GM18499 (cell line): ENCODE results near the gene CDC42EP5.
"Not testable (repeated sequence)": the region's sequence is repeated elsewhere in the genome, so short reads cannot be mapped to it uniquely, and the experiment has no call there.

Source experiments
- ATAC-seq: cut with Tn5 transposase; IDR thresholded peaks from one replicate; pipeline ENCODE4 v1.9.1; 2021; ENCODE audit warnings: moderate number of reproducible peaks; ENCODE audit not compliant: insufficient read depth, unreplicated experiment

Gene CDC42EP5

DNA sequence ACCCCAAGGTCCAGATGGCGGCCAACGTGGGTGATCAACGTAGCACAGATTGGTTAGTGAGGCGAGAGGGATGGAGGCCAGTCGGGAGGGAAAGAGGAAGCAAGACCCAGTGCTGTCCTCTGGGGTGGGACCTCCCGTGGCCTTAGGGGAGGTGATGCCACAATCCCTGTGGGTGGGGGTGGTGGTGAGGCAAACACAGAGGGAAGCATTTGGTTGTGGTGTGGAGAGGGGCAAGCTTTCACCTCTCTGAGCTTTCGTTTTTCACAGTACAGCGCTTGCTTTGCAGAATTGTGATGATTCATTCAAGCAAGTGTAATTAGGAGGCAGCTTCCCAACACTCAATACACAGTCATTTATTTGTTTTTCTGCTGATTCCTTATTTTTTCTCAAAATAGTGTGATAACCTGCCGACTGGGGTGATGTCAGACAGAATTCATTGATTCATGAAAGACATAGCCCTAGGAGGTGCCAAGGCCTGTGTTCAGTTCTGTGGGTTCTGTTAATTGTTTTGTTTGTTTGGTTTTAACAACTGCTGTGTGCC, 21.7 kb downstream of the CDC42EP5 start:
- no peak for ATAC-seq

DNA sequence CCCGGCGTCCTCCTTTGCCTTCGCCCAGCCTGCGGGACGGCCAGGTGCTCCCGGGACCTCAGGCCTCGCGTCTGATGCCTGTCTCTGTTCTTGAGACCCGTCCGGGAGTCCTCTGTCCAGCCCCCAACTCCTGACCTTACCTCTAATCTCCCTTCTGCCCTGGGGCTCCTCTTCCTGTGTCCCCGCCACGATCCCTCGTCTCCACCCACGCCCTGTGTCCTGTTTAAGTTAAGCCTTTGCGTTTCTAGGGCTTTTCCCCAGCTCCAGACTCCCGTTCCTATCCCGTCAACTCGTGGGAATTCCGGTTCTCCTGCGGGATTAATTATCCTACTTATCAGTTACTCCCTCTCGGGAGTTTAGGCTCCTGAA, 23.4 kb downstream of the CDC42EP5 start:
- no peak for ATAC-seq

DNA sequence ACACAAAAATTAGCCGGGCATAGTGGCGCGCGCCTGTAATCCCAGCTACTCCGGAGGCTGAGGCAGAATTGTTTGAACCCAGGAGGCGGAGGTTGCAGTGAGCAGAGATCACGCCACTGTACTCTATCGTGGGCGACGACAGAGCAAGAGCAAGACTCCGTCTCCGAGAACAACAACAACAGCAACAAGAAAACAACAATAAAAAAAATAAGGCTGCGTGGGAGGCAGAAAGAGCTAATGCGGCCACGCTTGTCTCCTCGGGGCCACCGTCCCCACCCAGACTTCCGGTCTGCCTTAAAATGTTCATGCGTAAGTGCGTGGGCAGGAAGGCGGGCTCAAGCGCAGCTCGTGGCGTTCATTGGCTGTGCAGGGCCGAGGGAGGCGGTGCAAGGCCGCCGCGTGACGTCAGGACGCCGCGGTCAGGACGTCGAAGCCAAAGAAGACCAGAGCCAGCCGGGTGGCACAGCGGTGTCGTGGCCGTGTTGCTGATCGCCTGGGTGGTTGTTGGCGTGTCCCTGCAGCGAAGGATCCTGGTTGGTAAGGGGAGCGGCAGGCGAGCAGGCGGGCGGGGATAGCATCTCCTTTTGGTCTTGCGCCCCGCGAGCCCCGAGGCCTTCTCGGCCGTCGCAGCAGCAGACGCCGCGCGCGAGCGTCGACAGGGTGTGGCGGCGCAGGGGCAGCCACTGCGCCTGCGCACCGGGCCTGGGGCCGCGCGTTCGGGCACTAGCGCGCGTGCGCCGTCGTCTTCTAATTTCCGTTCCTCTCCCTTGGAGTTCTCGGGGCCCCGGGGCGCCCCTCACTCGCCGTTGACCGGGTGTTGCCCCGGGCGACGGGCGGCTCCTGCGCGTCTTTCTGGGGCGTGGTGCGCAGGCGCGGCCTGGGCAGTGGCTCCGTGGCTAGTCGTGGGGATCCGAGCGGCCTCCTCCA, 24.1 kb downstream of the CDC42EP5 start, which contains the start of gene LENG8:
LENG8 (plus strand) TSS at position 426 of the 927 bp plus-strand sequence. CDS start 2,146 bp downstream, outside the sequence.
- ATAC-seq = peak; percentile 67

DNA sequence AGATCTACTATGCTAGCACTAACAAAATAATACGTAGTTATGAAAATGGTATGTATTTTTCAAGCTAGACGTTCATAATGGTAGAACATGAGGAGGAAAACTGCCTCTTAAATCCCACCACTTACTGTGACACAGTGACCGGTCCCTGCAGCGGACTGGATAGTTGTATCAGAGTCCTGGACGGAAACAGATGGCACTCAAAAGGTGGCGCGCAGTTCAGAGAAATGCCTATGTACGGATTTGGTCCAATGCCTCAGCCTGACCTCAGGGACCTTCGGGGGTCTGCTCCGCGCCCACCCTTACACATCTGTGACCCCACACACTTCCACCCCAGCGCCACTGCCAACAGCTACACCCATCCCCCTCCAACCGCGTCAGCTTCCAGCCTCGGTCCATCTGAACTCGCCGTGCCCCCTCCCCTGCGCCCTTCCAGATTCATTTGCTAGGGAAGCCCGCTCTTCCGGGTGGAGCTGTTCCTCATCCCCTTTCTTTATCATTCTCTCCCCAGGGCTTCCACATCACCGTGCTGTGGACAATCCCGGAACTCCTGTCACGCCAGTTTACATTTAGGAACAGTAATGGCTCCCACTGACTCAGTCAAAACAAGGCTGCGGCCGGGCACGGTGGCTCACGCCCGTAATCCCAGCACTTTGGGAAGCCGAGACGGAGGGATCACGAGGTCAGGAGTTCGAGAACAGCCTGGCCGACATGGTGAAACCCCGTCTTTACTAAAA, 24.9 kb downstream of the CDC42EP5 start:
- no peak for ATAC-seq

DNA sequence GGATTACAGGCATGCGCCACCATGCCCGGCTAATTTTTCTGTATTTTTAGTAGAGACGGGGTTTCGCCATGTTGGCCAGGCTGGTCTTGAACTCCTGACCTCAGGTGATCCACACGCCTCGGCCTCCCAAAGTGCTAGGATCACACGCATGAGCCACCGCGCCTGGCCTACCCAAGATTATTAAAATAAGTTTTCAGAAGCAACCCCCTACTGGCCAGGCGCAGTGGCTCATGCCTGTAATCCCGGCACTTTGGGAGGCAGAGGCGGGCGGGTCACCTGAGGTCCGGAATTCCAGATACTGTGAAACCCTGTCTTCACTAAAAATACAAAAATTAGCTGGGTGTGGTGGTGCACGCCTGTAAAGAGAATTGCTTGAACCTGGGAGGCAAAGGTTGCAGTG, 26.7 kb downstream of the CDC42EP5 start:
- not testable (repeated sequence) for ATAC-seq

DNA sequence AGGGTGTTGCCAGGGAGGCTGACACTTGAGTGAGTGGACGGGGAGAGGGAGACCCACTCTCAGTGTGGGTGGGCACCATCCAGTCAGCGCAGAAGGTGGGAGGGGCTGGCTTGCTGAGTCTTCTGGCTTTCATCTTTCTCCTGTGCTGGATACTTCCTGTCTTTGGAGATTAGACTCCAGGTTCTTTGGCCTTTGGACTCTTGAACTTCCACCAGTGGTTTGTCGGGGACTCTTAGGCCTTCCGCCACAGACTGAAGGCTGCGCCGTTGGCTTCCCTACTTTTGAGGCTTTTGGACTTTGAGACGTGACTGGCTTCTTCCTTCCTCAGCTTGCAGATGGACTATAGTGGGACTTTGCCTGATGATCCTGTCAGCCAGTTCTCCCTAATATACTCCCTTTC, 28.4 kb downstream of the CDC42EP5 start:
- no peak for ATAC-seq

DNA sequence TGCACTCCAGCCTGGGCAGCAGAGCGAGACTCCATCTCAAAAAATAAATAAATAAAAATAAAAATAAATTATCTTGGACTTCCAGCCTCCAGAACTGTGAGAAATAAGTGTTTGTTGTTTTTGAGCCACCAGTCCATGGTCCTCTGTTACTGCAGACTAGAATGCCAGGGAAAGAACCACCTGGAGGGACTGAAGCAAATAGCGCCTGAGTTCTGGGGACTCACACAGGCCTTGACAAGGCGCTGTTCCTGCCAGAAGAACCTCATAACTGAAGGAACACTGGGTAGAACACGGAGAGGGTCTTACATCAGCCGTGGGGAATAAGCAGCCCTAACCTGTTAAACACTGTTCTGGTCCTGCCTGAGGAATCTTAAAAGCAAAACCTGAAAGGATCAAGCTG, 32.5 kb downstream of the CDC42EP5 start:
- no peak for ATAC-seq

DNA sequence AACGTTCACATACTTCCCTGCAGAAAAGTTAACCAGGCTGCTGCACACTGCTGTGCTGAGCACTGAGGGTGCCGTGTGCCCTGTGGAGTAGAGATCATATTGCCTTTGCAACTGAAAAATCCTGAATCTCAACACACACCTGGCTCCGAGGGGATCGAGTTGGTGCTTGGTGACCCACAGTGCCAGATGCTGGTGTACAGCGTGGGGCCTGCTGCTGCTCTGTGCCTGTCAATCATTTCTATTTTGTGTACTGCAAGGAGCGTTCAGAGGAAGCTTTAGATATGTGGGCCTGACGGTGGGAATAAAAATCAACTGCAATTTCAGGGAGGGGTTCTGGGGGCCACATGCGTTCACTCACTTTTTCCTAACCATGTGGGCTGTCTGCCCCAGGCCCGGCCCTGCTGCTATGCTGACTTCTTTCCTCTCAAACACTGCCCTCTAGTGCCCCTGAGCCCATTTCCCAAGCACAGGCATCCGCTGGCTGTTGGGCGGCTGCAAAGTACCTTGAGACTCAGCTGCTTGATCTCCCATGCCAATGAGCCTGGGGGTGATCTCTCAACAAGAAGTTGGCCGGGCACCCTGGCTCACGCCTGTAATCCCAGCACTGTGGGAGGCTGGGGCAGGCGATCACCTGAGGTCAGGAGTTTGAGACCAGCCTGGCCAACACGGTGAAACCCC, 33.8 kb downstream of the CDC42EP5 start:
- ATAC-seq = no peak

DNA sequence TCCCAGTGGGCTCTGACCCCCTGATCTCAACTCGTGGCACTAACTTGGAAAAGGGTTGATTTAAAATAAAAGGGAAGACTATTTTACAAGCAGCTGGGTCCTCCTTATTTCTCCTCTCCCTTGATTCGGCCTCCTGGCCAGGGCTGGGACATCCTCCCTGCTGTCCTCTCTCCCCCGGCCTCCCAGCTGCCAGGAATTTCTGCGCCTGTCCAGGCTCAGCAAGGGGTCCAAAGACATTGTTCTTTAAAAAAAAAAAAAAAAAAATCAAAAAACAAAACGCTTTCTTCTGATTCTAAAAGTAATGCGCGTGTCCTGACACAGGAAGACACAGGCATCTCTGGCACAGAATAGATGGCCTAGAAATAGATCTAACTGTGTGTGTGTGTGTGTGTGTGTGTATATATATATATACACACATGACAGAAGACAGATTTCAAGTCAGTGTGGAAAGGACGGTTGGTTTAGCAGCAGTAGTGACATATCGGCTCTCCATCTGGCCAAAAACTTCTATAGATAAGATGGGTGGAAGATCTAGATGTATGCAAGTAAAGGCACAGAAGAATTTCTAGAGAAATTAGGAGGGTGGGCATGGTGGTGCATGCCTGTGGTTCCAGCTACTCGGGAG, 36.4 kb downstream of the CDC42EP5 start:
- no peak for ATAC-seq

DNA sequence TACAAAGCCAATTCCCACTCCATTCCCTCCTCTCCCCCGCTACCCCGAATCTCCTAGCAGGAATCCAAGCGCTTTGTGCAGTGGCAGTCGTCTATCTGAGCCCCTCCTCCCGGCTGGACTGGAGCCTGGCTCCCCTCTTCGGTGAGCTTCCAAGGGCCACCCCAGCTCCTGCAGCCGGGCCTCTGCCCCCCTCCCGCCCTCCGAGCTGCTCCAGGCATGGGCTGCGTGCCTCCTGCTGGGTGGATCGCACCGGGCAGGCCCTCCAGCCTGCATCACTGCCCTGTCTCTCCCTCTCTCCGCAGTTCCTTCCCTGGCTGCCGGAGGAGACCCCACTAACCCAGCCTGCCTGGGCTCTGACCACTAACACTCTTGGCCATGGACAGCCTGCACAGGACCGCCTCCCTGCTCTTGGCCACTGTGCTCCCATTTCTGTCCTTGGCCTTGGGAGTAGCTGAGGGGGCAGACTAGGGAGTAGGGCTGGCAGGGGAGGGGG, 37.0 kb downstream of the CDC42EP5 start:
- ATAC-seq = no peak

DNA sequence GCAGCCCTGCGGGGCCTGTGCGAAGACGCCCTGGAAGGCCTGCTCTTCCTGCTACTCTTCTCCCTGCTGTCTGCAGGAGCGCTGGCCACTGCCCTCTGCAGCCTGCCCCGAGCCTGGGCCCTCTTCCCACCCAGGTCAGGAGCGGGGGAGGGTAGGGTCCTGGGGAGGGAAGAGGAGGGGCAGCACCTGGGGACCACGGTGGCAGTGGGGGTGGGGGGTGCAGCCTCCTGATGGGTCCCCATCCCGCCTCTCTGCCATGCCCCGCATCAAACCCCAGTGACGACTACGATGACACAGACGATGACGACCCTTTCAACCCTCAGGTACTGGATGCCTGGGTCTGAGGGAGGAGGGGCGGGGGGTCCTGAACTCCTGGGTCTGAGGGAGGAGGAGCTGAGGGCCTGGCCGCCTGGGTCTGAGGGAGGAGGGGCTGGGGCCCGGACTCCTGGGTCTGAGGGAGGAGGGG, 37.5 kb downstream of the CDC42EP5 start:
- no peak for ATAC-seq

DNA sequence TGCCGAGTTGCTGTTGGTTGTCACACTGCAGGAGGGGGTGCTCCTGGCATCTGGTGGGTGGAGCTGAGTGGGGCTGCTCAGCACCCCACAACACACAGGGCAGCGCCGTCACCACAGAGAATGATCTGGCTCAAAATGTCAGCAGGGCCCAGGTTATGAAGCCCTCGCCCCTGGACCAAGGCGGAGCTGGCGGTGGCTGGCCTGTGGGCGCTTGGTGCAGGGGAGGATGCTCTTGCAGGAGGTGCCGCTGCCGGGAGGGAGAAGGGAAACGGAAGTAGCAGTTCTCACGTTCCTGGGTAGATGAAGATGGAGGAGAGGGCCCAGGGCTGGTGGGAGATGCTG, 38.3 kb downstream of the CDC42EP5 start:
- no peak for ATAC-seq

DNA sequence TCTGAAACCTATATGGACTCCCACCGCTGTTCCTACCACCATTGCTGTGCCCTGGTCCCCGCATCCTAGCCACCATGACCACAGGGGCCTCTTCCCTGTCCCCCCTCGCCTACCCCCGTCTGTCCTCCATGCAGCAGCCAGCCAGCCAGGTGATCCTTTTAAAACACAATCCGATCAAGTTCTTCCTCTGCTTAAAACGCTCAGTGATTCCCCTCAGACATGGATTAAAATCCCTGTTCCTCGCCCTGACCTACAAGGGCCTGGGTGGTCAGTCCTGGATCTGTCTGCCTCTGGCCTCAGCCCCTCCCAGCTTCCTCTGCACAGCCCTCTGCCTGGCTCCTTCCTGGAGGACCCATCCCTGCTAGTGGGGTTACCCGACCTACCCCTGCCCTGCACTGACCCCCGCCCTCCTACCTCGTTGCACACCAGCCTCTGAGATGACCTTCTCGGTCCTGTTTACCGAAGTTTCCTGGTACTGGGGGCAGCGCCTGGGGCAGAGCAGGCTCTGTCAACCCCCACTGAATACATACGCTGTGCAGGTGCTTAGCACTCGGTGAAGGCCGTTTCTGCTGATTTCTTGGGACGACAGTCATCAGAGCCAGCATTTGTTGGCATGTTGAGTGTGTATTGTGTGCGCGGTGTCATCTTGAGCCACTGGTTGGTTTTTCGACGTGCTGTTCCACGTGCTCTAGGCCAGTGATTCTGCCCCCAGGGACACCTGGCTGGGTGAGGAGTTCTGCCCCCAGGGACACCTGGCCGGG, 38.8 kb downstream of the CDC42EP5 start:
- no peak for ATAC-seq

DNA sequence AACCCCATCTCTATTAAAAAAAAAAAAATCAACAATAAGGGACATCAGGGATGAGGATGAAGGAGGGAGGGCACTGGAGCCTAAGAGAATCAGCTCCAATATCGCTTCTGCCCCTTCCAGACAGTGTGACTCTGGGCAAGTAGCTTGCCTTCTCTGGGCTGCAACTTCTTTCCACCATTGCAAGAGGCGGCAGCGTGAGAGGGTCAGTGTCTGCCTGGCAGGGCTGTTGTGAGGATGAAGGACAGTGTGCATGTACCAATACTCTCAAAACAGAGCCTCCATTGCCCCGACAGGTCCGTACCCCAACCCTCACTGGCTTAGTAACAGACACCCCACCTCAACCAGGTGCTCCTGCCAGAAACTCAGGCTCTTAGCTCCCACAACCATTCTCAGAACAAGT, 39.4 kb downstream of the CDC42EP5 start:
- no peak for ATAC-seq

DNA sequence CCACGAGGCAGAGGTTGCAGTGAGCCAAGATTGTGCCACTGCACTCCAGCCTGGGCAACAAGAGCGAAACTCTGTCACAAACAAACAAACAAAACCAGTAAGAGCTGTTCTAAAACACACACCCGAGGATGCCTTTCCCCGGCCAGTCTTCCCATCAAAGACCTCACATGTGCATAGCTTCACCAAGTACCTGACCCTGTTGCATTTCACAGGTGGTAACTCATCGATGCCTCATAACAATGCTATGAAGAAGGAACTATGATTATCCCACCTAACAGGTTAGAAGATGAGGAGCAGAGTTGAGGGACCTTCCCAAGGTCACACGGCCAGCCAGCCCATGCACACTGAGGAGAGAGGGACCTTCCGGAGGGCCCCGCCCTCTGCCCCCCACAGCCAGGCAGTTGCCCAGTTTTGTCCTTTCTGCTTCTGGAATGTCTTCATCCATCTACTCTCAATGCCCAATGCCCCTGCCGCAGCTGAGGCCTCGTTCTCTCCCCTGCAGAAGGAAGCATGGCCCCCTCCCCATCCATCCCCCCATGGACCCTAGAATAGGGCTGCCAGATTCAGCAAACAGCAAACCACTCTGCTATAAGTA, 40.9 kb downstream of the CDC42EP5 start:
- ATAC-seq = no peak

DNA sequence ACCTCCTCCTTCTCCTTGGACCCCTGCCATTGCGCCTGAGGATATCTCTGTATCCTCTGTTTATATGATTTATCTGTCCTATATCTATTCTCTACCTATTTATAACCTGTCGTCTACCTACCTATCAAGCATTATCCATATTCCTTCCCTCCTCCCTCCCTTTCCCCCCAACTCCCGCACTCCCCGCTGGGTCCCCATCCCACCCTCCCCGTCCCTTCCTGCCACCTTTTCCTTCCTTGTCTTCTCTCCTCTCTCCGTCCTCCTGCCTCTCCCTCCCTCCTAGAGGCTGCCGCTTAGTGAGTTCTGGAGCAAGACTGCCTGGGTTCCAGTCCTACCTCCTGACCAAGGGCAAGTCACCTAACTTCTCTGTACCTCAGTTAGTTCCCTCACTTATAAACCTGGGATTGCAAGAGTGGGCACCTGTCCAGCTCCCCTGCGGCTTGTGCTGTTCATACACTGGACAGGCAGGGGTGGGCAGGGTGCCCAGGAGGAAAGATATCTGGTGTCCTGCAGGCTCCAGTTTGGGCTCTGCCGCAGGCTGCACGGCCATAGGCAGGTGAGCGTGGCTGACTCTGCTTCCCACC, 41.7 kb downstream of the CDC42EP5 start:
- no peak for ATAC-seq

DNA sequence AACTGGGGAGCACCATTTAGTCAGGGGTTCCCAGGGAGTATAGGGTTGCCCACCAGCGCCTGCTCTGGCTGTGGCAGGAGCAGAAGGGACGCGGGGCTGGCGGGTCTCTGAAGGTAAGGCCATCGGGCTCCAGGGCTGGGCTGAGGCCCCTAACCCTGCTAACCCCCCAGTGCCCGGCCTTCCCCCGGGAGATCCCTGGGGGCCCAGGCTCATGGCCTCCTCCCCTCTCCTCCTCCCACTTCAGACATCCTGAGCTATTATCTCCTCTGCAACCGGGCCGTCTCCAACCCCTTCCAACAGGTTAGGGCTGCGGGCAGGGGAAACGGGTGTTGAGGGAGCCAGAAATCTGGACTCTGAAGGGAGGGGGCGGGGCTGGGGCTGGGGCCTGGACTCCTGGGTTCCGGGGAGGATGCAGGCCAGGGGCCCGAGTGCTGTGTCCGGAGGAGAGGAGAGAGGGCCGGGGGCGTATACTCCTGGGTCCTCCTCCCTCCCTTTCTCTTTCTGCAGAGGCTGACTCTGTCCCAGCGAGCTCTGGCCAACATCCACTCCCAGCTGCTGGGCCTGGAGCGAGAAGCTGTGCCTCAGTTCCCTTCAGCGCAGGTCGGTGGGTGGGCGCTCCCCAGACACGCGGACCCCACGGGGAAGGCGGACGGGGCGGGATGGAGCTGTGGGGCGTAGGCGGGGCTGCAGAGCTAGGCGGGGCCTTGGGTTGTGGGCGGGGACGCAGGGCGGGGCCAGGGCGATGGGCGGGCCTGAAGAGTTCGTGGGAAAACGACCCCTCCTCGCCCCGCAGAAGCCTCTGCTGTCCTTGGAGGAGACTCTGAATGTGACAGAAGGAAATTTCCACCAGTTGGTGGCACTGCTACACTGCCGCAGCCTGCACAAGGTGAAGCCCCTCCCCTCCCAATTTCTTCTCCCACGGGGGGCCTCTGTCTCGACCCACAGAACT, 42.5 kb downstream of the CDC42EP5 start:
- no peak for ATAC-seq
